Measurements from ENCODE around the gene BOD1L1. TPM values are rescaled to one million over a fixed set of nuclear protein-coding genes. Genes with fewer than 3 reads are reported as not detected.

BOD1L1 gene
- total RNA-seq = 37.4 and 41.6 TPM in 2 replicates

DNA sequence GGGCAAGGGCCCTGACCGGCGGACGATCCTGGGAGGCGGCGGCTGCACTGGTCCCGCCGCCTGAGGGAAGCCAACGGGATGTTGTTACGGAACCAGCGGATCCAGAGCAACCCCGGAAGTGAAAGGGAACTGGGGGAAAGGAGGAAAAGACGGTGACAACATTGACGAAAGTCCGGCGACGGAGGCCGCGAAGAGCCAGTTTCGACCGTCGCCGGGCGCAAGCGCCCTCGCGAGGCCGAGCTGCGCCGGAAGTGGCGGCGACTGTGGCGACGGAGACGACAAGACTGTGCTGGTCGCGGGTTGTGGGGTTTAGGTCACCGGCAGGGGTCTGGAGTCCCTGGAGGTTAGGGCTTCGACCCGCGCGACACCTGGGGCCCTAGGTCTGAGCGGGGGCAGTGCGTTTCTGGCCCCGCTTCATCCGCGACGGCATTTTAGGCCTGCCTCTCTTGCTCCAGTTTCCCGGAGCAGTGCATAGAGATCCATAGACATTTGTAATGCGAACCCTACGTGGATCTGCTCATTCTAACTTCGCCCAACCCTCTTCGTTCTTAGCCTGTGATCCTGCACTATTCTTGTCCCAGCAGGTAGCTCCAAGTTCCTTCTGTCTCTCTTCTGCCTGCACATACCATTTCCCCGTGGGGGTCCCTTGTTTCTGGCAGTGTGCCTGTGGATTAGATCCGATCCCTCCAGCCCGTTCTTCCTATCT lies at the start of gene BOD1L1:
TSS of gene BOD1L1 (minus strand) at position 120 of the 706 bp plus-strand sequence. CDS start 138 bp downstream, outside the sequence.

DNA sequence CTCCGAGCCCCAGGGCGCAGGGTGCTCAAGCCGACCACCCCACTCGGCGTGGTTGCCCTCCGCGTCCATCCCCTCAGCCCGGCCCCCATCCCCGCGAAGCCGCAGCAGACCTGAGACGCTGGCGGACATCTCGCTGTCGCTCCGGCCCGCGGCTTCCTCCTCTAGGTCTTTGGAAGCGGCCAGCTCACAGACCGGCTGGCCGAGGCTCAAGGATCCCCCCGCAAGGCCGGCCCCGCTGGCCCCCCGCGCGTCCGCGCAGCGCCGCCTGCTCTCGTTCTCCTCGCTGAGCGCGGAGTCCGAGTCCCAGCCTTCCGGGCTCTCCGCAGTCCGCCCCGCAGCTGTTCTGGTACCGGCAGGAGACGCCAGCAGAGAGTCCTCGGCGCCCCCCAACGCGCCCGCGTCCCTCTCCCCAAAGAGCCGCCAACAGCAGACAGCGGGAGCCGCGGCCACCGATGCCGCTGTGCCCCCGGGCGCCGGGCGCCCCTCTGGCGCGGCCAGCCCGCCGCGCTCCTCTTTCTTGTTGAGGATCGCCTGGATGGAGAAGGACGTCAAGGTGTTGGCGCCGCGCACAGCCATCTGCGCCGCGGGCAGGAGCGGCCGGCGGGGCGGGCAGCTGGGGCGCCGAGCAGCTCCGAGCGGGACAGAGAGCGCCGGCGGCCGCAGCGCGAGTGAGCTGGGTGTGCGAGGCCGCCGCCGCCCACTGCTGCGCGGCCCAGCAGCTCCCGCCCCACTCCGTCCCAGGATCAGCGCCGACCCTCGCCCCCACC lies 83.5 kb downstream of the BOD1L1 start, which contains the start of gene NKX3-2:
TSS of gene NKX3-2 (minus strand) at position 670 of the 767 bp plus-strand sequence. CDS start at position 576, 94 bp downstream.

Other genes starting within 250 kb of the BOD1L1 start
- 18.4 and 20.7 TPM in 2 replicates for gene RAB28, start 143.4 kb downstream of the BOD1L1 start, total RNA-seq
- gene NKX3-2, start 83.2 kb downstream of the BOD1L1 start, total RNA-seq = 0.37 and 0.55 TPM in 2 replicates

Measured in uterine smooth muscle cell (primary cell).